Stimulated activated CD8-positive, alpha-beta memory T cell treated with anti-CD3 and anti-CD28 coated beads, Interleukin-7, amount 100 ng/mL, for 4 hours (primary cell): ENCODE results near the gene ADGRB2.
"Not testable (repeated sequence)": the region's sequence is repeated elsewhere in the genome, so short reads cannot be mapped to it uniquely, and the experiment has no call there.

Experiments
- DNase-seq, 2 donors: peaks; one replicate each; pipeline ENCODE4 v3.0.0-alpha.2; 2020; ENCODE audit warnings: low read depth in 2 of 2

ADGRB2 gene

DNA sequence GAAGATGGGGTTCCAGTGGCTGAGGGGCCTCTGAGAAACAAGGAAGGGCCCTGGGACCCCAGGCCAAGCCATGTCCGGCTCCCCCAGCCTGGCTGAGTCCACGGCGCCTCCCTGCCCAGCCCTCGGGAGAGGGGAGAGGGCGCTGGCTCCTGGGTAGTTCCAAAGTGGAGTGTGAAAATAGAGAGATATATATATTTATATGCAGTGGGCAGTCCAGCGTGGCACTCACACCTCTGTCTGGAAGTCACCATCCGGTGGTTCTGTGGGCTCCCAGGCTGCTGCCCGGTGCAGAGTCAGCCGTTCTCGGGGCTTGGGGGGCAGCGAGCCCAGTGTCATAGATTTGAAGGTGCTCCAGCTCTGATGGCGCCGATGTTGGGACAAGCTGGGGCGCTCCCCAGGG, 36.9 kb downstream of the ADGRB2 start:
- DNase-seq: no peak

DNA sequence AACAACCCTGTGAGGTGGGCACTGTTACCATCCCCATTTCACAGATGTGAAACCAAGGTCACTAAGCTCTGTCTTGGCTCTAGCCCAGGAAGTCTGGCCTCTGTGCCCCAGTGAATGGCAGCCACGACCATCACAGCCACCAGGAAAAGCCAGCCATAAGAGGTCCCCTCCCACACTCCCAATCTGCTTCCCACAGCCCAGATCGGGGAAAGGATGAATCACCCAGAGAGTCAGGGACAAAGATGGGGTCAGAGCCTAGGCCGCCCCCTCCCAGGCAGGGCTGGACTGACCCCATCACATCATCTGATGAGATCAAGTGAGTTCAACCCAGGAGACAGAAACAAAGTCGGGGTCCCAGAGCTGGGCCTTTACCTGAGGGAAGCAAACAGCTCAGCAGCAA, 37.4 kb downstream of the ADGRB2 start:
- DNase-seq: no peak

DNA sequence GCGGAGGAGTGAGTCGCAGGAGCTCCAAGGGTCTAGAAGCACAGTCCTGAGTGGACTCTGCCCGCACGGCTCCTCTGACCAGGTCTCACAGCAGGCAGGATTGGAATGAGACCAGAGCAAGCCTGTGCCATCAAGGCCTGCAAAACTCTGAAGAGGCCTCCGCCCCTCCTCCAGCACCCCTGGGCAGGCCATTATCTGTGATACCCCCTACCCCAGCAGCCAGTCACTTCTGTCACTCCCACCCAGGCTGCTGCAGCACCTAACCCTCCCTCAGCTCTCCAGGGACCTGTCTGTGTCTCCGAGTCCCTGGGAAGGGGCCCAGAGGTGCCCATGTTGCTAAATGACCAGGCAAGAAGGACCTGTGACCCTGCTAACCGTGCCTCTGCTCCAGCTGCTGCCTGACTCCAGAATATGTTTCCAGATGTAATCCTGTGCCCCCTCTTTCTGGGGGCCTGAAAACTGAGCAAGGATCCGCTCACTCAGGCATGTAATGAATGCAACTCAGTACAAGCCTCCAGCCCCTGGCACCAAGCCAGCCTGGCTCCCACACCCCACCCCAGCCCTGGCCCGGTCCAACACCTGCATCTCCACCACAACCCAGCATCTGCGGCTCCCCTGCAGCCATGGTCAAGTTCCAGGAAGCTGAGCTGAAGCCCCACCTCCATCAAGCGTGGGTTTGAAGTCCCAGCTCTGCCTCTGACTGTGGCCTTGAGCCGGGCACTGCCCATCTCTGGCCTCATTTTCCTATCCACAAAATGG, 38.2 kb downstream of the ADGRB2 start:
- no peak for DNase-seq

GRCh38 chr1:31725134-31725533, 39.0 kb downstream of the ADGRB2 start:
- no peak for DNase-seq

GRCh38 chr1:31723828-31724359, 40.2 kb downstream of the ADGRB2 start:
- DNase-seq: no peak

GRCh38 chr1:31718327-31718897, 45.7 kb downstream of the ADGRB2 start:
- DNase-seq: no peak

GRCh38 chr1:31717341-31717740, 46.8 kb downstream of the ADGRB2 start:
- no peak for DNase-seq

- no peak for DNase-seq
Observed at GRCh38 chr1:31715873-31716220, 48.3 kb downstream of the ADGRB2 start.

- DNase-seq: no peak
Observed at GRCh38 chr1:31715087-31715872, 48.9 kb downstream of the ADGRB2 start.

GRCh38 chr1:31714442-31715086, 49.6 kb downstream of the ADGRB2 start:
- DNase-seq: peak in 1 of 2 donors; percentile 19

GRCh38 chr1:31712630-31713029, 51.5 kb downstream of the ADGRB2 start:
- no peak for DNase-seq

DNA sequence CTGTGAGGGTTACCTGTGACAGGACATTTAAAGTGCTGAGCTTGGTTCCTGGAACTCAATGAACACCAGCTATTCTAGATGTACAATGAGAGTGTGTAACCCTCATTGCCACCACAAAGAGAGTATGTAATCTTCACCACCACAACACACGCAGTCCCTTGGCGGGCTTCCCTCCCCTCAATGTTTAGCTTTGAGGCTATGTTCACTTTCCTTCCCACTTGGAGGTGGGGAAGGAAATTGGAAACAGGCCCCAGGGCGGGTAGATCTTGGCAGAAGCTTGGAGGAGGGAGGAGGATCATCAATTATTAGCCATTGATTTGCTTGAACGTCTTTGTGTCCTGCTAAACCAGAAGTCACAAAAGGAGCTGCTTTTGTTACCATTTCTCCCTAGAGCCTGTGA, 52.1 kb downstream of the ADGRB2 start:
- no peak for DNase-seq

- DNase-seq: no peak
Observed at GRCh38 chr1:31708324-31708723, 55.8 kb downstream of the ADGRB2 start.

- no peak for DNase-seq
Observed at GRCh38 chr1:31707711-31708110, 56.4 kb downstream of the ADGRB2 start.

DNA sequence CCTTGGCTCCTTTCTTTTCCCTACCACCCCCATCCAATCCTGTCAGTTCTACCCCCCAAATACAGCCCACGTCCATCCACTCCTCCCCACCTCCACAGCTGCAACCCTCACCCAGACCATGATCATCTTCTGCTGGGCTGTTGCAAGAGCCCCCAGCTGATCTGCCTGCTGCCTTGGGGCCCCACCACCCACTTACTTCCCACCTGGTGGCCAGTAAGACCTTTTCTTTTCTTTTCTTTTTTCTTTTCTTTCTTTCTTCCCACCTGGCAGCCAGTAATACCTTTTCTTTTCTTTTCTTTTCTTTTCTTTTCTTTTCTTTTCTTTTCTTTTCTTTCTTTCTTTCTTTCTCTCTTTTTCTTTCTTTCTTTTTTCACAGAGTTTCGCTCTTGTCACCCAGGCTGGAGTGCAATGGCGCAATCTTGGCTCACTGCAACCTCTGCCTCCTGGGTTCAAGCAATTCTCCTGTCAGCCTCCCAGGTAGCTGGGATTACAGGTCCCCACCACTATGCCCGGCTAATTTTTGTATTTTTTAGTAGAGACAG, 57.0 kb downstream of the ADGRB2 start:
- not testable (repeated sequence) for DNase-seq

GRCh38 chr1:31706384-31707058, 57.6 kb downstream of the ADGRB2 start:
- no peak for DNase-seq

GRCh38 chr1:31705080-31705866, 58.9 kb downstream of the ADGRB2 start:
- peak; percentile 47 to 64 for DNase-seq

DNA sequence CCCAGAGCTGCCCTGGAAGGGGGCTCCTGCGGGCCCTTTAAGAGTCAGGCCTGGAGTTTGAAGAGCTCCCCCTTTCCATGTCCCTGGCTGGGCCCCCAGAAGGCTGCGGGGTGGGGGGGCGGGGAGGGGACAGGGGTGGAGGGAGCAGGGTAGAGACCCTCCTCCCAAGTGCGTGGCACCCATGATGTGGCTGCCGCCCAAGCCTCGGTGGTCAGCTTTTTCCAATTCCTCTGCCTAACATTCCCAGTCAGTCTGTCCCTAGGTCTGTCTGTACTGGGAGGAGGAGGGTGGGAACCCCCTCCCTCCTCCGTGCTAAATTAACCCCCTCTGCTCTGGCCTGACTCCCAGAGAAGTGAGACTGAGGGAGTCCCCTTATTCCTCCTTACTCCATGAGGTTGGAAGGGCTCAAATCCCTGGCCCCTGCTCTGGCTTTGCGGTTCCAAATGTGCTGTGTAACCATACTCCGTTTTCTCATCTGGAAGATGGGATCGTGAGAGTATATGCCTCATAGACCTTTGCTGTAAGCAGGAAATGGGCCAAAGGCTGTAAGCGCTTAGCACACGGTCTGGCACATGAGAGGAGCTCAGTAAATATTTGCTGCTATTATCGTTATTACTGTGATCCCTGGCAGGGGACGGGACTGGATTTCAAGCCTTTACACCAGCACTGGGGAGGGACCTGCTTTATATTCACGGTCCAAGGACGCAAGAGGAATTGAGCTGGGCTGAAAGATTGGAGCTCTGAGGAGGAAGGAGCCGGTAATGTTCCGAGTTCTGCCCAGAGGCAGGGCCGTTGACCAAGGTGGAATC, 59.7 kb downstream of the ADGRB2 start:
- no peak for DNase-seq

DNA sequence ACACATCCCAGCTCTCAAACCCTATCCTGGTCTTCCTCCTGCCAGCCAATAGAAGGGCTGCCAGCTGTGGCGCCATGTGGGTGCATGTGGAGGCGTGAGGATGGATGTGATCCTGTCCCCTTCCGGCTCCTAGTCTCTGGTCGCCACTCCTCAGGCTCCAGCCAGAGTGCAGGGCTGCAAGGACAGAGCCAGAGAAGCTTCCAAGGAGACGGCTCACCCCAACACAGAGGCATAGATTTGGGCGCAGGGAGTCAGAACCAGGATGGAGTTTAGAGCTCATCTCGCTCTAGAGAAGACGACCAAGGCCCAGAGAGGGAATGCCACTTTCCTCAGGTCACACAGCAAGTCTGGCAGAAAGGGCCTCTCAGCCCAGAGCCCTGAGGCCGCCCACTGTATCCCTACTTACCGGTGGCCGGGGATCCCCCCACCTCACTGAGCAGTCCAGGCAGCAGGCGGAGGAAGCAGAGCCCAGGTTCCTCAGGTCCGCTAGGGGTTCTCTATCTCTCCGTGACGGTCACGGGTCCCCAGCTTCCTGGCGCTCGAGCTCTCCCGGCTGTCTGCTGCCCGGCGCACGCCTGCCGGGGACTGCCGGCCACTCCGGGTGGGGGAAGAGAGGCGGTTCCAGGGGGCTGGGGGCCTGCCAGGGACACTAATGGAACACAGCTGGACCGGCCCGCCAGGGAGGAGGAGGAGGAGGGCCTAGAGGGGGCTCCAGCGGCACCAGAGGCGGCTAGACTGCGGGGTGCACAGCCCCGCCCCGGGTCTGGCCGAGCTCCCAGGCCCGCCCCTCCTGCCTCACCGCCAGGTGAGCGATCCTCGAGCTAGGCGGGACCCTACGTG, 60.5 kb downstream of the ADGRB2 start, which contains the start of gene COL16A1:
Gene COL16A1 (minus strand): TSS at position 587 of the 840 bp plus-strand sequence. CDS start 1,824 bp downstream, outside the sequence.
- DNase-seq: no peak
